ENCODE data around the gene SMTN.
"Not testable (repeated sequence)": the region's sequence is repeated elsewhere in the genome, so short reads cannot be mapped to it uniquely, and the experiment has no call there.

The SMTN gene

GRCh38 chr22:31106001-31106571, 25.0 kb downstream of the SMTN start:
- DNase-seq: no peak

DNA sequence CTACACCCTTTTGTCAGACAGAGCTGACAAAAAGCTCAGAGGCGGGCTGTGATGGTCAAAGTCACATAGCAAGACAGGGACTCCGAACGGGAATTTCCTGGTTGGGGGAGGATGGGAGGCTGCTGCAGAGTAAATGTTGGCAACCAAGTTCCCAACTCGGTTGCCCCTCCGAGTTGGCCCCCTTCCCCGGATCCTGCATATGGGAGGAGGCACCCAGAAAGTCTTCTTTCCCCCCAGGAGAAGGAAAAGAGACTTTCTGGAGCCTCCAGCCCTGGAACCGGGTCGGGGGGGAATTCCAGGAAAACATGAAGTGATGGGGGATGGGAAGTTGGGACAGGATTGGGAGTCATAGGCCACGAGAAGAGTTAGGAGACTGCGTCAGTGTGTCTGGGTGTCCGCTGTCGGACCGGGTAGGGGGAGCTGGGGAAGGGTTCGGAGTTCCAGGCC, 25.6 kb downstream of the SMTN start:
- DNase-seq: no peak

DNA sequence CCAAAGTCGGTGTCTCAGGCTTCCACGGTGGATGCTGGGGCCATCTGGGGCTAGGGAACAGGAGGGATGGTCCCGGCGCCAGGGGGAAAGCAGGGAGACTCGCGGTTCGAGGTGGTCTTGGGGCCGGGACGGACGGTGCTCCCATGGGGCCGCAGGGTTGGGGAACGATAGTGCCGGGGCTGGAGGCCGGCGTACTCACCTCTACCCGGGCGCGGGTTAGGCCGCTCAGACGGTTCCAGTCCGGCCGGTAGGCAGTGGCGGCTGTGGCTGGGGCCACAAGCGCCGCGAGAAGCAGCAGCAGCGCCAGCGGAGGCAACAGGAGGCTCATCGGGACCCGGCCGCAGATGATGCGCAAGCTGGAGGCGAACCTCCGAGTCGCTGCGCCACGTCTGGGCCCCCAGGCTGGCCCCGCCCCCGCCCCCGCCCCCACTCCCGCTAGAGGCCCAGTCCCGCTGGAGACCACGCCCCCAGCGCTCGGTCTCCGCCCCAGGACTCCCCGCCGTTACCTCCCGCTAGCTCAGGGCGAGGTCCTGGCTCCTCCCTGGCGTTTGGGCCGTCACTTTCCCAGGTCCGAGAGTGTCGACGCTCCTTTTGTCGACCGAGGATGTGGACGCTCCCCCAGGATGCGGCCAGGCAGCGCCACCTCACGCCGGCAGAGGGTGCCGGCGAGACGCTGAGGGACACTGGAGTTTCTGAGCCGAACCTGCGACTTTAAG, 26.2 kb downstream of the SMTN start, which contains the start of gene SELENOM:
SELENOM (minus strand) TSS at position 391 of the 716 bp plus-strand sequence; CDS start at position 328, 63 bp downstream.
- peak; percentile 97 for DNase-seq

DNA sequence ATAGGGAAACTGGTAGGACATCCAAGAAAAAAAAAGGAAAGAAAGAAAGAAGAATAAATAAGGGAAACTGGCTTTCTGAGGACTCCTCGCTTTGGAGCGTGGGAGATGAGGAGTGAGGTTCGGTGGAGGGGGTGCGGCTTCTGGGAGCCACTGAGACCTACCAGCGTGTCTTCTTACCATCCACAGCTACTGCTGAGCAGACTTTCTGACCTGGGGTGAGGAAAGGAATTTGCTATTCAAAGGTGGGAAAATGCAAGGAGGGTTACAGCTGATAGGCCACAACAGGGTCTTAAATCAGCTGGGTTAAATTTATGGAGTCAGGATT, 26.7 kb downstream of the SMTN start:
- no peak for DNase-seq

- DNase-seq: not testable (repeated sequence)
Measured at GRCh38 chr22:31112547-31113091, 31.5 kb downstream of the SMTN start.

GRCh38 chr22:31118046-31118820, 37.1 kb downstream of the SMTN start:
- no peak for DNase-seq

DNA sequence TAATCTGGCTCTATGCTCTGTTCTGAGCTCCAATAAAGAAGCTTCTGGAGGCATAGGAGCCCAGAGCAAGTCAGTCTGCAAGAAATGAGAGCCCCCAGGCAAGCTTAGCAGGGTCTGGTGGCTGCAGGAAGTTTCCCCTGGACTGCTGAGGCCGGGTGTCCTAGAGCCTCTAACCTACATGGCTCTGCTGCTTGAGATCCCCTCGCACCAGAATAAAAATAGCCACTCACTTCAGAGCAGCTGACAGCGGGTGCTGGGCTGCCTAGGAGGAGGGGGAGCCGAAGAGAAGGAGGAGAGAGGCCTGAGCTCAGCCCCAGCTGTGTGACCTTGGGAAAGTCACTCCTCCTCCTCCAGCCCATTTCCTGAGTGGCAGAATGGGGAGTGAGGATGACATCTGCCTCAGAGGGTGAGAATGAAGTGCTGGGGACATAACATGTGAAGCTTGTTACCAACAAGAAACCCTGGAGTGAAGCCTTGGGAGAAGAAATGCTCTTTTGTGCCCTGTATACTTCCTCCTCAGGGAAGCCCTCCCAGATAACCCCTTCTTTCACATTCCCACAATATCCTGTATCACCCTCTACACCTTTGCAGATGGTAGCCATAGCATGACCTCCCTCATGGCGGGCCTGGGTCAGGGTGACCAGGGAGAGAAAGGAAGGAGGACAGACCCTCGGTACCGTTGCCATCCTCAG, 38.1 kb downstream of the SMTN start:
- DNase-seq: no peak

DNA sequence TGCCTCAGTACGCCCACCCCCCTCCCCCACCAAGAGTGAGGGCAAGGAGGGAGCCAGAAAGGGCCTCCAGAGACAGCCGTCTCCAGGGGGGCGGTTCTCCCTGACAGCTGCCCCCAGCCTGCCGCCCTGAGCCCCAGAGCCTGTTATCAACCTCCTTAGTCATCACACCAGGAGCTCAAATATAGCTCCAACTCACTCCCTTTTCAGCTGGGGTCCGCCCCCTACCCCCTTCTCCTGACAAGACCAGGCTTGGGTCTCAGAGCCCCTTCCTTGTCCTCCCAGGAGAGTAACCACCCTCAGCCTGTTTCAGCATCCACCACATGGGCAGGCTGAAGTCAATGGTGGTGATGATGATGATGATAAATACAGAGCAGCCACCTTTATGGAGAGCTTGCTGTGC, 39.1 kb downstream of the SMTN start:
- DNase-seq: no peak

GRCh38 chr22:31120642-31121041, 39.5 kb downstream of the SMTN start:
- DNase-seq: no peak

DNA sequence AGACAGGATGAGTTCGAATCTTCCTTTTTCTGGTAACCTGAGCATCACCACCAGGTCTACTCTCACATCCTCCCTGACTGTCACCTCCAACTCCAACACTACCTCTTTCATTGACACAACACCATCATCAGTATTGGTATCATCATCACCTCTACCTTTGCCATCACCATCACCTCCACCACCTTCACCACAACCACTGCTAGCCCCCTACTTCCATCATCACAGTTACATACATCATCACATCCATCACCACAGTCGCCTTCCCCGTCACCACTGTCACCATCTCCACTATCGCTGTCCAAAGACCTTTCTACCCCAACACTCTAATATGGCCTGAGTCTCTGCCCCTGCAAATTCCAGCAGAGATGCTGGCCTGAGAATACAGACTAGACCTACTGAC, 40.3 kb downstream of the SMTN start:
- DNase-seq: no peak

- DNase-seq: no peak
Measured at GRCh38 chr22:31122196-31122531, 41.0 kb downstream of the SMTN start.

GRCh38 chr22:31122532-31123291, 41.6 kb downstream of the SMTN start, which contains the start of gene INPP5J:
TSS of gene INPP5J (plus strand) at chr22:31122966. CDS start at chr22:31123015, 49 bp downstream.
- peak; percentile 35 for DNase-seq

DNA sequence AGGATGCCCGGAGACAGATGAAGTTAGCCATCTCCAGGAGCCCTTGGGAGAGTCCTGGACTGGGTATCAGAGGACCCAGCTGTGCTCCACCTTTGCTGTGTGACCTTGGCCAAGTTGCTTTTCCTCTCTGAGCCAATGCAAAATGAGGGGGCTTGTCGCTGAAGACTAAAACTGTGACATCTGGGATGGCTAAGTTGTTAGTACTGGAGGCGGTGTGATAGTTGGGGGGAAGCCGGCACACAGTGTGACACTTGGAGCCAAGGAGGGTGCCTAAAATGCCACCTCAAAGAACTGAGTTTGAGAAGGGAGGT, 42.1 kb downstream of the SMTN start:
- no peak for DNase-seq

DNA sequence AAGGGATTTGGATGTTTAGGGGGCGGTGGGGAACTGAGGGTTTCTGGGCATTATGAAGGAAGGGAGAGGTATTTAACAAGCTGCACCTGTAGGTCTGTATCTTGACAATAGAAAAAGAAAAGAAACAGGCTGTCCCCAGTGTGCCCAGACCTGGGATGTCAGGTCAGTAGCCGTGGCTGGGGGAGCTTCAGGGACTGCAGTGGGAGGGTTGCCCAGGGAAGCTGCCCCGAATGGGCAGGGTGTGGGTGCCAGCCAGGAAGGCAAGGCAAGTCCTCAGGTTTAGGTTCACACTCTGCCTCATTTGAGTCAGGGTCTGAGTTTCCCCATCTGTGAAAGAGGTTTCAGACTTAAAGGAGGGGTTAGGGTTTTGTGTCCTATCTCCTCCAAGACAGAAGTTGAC, 43.2 kb downstream of the SMTN start:
- no peak for DNase-seq

GRCh38 chr22:31124811-31125465, 43.8 kb downstream of the SMTN start:
- DNase-seq: no peak

- DNase-seq: no peak
Measured at GRCh38 chr22:31125521-31126117, 44.5 kb downstream of the SMTN start.

- no peak for DNase-seq
Measured at GRCh38 chr22:31126128-31126868, 45.2 kb downstream of the SMTN start.

DNA sequence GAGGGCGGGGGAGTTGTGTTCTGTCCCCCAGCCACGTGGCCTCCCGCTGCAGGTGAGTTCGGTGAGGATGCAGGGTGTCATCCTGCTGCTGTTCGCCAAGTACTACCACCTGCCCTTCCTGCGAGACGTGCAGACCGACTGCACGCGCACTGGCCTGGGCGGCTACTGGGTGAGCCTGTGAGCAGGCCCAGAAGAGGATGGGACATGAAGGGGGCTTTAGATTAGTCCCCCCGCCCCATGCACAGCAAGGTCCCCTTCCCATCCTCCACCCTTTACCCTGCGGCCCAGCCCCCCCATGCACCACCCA, 45.7 kb downstream of the SMTN start:
- no peak for DNase-seq

DNA sequence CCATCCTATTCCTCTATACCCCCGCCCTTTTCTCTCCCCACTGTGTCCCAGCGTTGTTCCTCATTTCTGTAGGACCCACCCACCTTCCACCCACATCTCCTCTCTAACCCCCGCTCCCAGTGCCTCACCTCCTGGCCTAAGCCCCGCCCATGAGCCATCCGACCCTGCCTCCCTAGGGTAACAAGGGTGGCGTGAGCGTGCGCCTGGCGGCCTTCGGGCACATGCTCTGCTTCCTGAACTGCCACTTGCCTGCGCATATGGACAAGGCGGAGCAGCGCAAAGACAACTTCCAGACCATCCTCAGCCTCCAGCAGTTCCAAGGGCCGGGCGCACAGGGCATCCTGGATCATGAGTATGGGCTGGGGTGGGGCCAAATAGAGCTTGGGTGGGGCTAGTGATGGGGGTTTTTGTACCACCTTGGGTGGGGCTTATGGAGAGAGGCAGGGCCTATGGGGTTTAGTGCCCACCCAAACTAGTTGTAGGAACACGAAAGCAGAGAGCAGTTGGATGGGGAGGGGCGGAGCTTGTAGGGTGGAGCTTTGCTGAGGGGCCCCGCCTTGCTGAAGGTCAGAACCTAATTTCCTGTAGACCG, 46.2 kb downstream of the SMTN start:
- DNase-seq: no peak

- no peak for DNase-seq
Measured at GRCh38 chr22:31128156-31128555, 47.0 kb downstream of the SMTN start.

DNA sequence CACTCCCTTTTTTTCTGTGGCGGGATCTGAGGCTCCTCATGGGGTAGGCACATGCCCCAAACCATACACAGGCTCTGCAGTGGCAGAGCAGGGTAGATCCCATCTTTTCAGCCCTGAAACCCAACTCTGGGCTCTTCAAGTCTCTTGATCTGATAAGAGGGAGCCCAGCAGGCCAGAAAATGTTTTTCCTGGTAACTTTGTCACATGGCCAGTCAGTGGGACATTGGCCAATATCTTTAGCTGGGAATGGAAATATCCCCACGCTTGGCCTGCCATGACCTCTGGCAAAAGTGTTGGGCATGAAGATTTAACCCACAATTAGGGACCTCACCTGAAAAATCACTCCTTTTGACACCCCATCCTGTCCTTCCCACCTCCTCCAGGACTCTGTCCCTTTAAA, 49.8 kb downstream of the SMTN start:
- no peak for DNase-seq
